GM23338 (cell line): Measurements from ENCODE around the gene SMIM41. TPM values are rescaled to one million over a fixed set of nuclear protein-coding genes. Genes with fewer than 3 reads are reported as not detected.

Experiments used
- ATAC-seq: fragments of 200-7000 bp; cut with Tn5 transposase; 3 replicates; pipeline ENCODE4 v1.9.1; 2020
- DNase-seq: peaks from one replicate; pipeline ENCODE4 v3.0.0-alpha.2; 2015; ENCODE audit warnings: low spot score
- H2AFZ ChIP-seq: fragments of 200-600 bp; sonication (generic); 2 replicates; pipeline ENCODE4 v1.8.0; 2016; ENCODE audit warnings: antibody characterized with exemption, mild to moderate bottlenecking, moderate library complexity
- H3F3A ChIP-seq: fragments of 200-600 bp; sonication (generic); replicated peaks from 2 replicates; pipeline ENCODE4 v1.8.0; 2017; ENCODE audit warnings: antibody characterized with exemption, mixed run types, low read depth
- H3K27ac ChIP-seq: fragments of 200-600 bp; sonication (generic); 2 replicates; pipeline ENCODE4 v1.6.1; 2016; ENCODE audit warnings: low read depth
- H3K27me3 ChIP-seq: fragments of 200-600 bp; sonication (generic); 2 replicates; pipeline ENCODE4 v1.8.0; 2016; ENCODE audit warnings: mild to moderate bottlenecking, mixed run types, moderate library complexity; ENCODE audit not compliant: insufficient read depth
- H3K36me3 ChIP-seq: fragments of 200-600 bp; sonication (generic); 2 replicates; pipeline ENCODE4 v1.8.0; 2016; ENCODE audit warnings: mild to moderate bottlenecking; ENCODE audit not compliant: insufficient read depth
- H3K4me1 ChIP-seq: fragments of 200-600 bp; sonication (generic); 2 replicates; pipeline ENCODE4 v1.8.0; 2016; ENCODE audit warnings: mild to moderate bottlenecking, moderate library complexity; ENCODE audit not compliant: insufficient read depth
- H3K4me2 ChIP-seq: fragments of 200-600 bp; sonication (generic); 2 replicates; pipeline ENCODE4 v1.7.1; 2017; ENCODE audit warnings: mixed run types
- H3K4me3 ChIP-seq: fragments of 200-600 bp; sonication (generic); 2 replicates; pipeline ENCODE4 v1.6.1; 2016; ENCODE audit warnings: mixed run types
- H3K79me2 ChIP-seq: fragments of 200-600 bp; sonication (generic); replicated peaks from 2 replicates; pipeline ENCODE4 v1.8.0; 2017; ENCODE audit warnings: mild to moderate bottlenecking; ENCODE audit not compliant: insufficient read depth
- H3K9me2 ChIP-seq: fragments of 200-600 bp; sonication (generic); 2 replicates; pipeline ENCODE4 v1.8.0; 2017; ENCODE audit not compliant: insufficient read depth
- H4K20me1 ChIP-seq: fragments of 200-600 bp; sonication (generic); replicated peaks from 2 replicates; pipeline ENCODE4 v1.8.0; 2017; ENCODE audit warnings: mild to moderate bottlenecking; ENCODE audit not compliant: insufficient read depth
- H3K27ac Mint-ChIP-seq: 2 replicates; pipeline ENCODE4 v1.8.0; 2020; ENCODE audit warnings: inconsistent platforms, mild to moderate bottlenecking, moderate library complexity, mixed read lengths
- H3K27me3 Mint-ChIP-seq: 3 replicates; pipeline ENCODE4 v1.8.0; 2022; ENCODE audit warnings: low read depth, mild to moderate bottlenecking, moderate library complexity, mixed read lengths, inconsistent platforms; ENCODE audit not compliant: insufficient read depth, poor library complexity
- H3K36me3 Mint-ChIP-seq: 3 replicates; pipeline ENCODE4 v1.8.0; 2021; ENCODE audit warnings: low read depth, mild to moderate bottlenecking, inconsistent platforms, moderate library complexity, mixed read lengths
- H3K4me1 Mint-ChIP-seq: 3 replicates; pipeline ENCODE4 v1.8.0; 2020; ENCODE audit warnings: mild to moderate bottlenecking, inconsistent platforms, mixed read lengths
- H3K4me3 Mint-ChIP-seq: 3 replicates; pipeline ENCODE4 v1.8.0; 2021; ENCODE audit warnings: moderate library complexity, mild to moderate bottlenecking, inconsistent platforms, mixed read lengths
- H3K9me3 Mint-ChIP-seq: 3 replicates; pipeline ENCODE4 v1.8.0; 2020; ENCODE audit warnings: moderate library complexity, mild to moderate bottlenecking, inconsistent platforms, mixed read lengths
- ZNF331 ChIP-seq: fragments of 250-450 bp; sonication (Bioruptor Pico); IDR thresholded peaks from 2 replicates; pipeline ENCODE4 v1.5.0; 2020; ENCODE audit warnings: low read depth, mild to moderate bottlenecking, moderate library complexity
- polyA plus RNA-seq: library from polyadenylated mRNA; unstranded; fragments of >200 nt; fragmentation: Nextera tagmentation; extraction: Ambion mirVana; gene quantifications from 2 replicates; pipeline ENCODE4 v1.2.1, GENCODE V29; 2016
- total RNA-seq: library from RNA; depleted of rRNA; stranded (reverse); fragments of >200 nt; shearing (Covaris generic); gene quantifications from 2 replicates; pipeline ENCODE4 v1.2.3, GENCODE V29; 2014
- TF ChIP-seq, protein P1 (sequence below): fragments of 250-450 bp; sonication (Bioruptor Pico); IDR thresholded peaks from 2 replicates; pipeline ENCODE4 v1.5.0; 2020; ENCODE audit warnings: mild to moderate bottlenecking, moderate library complexity
- TF ChIP-seq, protein P2 (sequence below), 2 experiments: fragments of 200-600 bp in 1 of 2; sonication (generic) in 1 of 2; conservative IDR thresholded peaks; 2 replicates each; pipeline versions ENCODE4 v1.5.1 to v1.6.1; 2016 to 2017; ENCODE audit warnings: antibody characterized with exemption in 2 of 2, low read depth in 2 of 2, mild to moderate bottlenecking in 2 of 2, moderate library complexity in 1 of 2
- TF ChIP-seq, protein P3 (sequence below): IDR thresholded peaks from one replicate; pipeline ENCODE4 v1.6.1; 2018; ENCODE audit warnings: antibody characterized with exemption; ENCODE audit not compliant: unreplicated experiment

The SMIM41 gene
- total and polyA plus RNA-seq, 2 experiments from 2014 or later = 0.66 TPM

DNA sequence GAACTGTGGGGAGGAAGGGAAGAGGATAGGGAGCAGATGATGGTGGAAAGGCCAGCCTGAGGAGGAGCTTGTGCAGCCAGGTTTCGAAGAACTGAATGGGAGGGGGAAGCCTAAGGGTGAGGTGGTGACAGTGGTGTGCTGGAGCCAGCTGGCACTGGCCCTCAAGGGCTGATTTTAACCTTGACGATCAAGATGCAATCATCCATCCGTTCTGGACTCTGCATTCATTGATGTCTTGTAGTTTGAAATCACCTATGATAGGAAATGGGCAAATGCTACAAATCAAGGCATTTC lies 12.5 kb upstream of the SMIM41 start:
- no peaks in the 10 kb centered on the region for H3K36me3 ChIP-seq

More for the DNA sequence above, 12.5 kb upstream of the SMIM41 start:
- TF ChIP-seq ZNF331 = no peak
- TF ChIP-seq, protein P1, sequence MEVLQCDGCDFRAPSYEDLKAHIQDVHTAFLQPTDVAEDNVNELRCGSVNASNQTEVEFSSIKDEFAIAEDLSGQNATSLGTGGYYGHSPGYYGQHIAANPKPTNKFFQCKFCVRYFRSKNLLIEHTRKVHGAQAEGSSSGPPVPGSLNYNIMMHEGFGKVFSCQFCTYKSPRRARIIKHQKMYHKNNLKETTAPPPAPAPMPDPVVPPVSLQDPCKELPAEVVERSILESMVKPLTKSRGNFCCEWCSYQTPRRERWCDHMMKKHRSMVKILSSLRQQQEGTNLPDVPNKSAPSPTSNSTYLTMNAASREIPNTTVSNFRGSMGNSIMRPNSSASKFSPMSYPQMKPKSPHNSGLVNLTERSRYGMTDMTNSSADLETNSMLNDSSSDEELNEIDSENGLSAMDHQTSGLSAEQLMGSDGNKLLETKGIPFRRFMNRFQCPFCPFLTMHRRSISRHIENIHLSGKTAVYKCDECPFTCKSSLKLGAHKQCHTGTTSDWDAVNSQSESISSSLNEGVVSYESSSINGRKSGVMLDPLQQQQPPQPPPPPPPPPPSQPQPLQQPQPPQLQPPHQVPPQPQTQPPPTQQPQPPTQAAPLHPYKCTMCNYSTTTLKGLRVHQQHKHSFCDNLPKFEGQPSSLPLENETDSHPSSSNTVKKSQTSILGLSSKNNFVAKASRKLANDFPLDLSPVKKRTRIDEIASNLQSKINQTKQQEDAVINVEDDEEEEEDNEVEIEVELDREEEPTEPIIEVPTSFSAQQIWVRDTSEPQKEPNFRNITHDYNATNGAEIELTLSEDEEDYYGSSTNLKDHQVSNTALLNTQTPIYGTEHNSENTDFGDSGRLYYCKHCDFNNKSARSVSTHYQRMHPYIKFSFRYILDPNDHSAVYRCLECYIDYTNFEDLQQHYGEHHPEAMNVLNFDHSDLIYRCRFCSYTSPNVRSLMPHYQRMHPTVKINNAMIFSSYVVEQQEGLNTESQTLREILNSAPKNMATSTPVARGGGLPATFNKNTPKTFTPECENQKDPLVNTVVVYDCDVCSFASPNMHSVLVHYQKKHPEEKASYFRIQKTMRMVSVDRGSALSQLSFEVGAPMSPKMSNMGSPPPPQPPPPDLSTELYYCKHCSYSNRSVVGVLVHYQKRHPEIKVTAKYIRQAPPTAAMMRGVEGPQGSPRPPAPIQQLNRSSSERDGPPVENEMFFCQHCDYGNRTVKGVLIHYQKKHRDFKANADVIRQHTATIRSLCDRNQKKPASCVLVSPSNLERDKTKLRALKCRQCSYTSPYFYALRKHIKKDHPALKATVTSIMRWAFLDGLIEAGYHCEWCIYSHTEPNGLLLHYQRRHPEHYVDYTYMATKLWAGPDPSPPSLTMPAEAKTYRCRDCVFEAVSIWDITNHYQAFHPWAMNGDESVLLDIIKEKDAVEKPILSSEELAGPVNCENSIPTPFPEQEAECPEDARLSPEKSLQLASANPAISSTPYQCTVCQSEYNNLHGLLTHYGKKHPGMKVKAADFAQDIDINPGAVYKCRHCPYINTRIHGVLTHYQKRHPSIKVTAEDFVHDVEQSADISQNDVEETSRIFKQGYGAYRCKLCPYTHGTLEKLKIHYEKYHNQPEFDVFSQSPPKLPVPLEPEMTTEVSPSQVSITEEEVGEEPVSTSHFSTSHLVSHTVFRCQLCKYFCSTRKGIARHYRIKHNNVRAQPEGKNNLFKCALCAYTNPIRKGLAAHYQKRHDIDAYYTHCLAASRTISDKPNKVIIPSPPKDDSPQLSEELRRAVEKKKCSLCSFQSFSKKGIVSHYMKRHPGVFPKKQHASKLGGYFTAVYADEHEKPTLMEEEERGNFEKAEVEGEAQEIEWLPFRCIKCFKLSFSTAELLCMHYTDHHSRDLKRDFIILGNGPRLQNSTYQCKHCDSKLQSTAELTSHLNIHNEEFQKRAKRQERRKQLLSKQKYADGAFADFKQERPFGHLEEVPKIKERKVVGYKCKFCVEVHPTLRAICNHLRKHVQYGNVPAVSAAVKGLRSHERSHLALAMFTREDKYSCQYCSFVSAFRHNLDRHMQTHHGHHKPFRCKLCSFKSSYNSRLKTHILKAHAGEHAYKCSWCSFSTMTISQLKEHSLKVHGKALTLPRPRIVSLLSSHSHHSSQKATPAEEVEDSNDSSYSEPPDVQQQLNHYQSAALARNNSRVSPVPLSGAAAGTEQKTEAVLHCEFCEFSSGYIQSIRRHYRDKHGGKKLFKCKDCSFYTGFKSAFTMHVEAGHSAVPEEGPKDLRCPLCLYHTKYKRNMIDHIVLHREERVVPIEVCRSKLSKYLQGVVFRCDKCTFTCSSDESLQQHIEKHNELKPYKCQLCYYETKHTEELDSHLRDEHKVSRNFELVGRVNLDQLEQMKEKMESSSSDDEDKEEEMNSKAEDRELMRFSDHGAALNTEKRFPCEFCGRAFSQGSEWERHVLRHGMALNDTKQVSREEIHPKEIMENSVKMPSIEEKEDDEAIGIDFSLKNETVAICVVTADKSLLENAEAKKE (CRISPR knock-in tag) = no peak
- TF ChIP-seq, protein P2, sequence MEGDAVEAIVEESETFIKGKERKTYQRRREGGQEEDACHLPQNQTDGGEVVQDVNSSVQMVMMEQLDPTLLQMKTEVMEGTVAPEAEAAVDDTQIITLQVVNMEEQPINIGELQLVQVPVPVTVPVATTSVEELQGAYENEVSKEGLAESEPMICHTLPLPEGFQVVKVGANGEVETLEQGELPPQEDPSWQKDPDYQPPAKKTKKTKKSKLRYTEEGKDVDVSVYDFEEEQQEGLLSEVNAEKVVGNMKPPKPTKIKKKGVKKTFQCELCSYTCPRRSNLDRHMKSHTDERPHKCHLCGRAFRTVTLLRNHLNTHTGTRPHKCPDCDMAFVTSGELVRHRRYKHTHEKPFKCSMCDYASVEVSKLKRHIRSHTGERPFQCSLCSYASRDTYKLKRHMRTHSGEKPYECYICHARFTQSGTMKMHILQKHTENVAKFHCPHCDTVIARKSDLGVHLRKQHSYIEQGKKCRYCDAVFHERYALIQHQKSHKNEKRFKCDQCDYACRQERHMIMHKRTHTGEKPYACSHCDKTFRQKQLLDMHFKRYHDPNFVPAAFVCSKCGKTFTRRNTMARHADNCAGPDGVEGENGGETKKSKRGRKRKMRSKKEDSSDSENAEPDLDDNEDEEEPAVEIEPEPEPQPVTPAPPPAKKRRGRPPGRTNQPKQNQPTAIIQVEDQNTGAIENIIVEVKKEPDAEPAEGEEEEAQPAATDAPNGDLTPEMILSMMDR (conservative IDR thresholded peaks at IDR 0.05; ENCODE audit: low read depth in 2 of 2) = no peak
- TF ChIP-seq, protein P3, sequence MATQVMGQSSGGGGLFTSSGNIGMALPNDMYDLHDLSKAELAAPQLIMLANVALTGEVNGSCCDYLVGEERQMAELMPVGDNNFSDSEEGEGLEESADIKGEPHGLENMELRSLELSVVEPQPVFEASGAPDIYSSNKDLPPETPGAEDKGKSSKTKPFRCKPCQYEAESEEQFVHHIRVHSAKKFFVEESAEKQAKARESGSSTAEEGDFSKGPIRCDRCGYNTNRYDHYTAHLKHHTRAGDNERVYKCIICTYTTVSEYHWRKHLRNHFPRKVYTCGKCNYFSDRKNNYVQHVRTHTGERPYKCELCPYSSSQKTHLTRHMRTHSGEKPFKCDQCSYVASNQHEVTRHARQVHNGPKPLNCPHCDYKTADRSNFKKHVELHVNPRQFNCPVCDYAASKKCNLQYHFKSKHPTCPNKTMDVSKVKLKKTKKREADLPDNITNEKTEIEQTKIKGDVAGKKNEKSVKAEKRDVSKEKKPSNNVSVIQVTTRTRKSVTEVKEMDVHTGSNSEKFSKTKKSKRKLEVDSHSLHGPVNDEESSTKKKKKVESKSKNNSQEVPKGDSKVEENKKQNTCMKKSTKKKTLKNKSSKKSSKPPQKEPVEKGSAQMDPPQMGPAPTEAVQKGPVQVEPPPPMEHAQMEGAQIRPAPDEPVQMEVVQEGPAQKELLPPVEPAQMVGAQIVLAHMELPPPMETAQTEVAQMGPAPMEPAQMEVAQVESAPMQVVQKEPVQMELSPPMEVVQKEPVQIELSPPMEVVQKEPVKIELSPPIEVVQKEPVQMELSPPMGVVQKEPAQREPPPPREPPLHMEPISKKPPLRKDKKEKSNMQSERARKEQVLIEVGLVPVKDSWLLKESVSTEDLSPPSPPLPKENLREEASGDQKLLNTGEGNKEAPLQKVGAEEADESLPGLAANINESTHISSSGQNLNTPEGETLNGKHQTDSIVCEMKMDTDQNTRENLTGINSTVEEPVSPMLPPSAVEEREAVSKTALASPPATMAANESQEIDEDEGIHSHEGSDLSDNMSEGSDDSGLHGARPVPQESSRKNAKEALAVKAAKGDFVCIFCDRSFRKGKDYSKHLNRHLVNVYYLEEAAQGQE = no peak
- peaks cover 17% of the 10 kb centered on the region for H3K4me1 Mint-ChIP-seq
- ATAC-seq = no peak
- H3K4me1 ChIP-seq = peaks cover 4% of the 10 kb centered on the region
- H3K27ac Mint-ChIP-seq = no peak overlapping the region
- no peak overlapping the region for H3K4me3 Mint-ChIP-seq
- H3K9me2 ChIP-seq = no peaks in the 10 kb centered on the region
- no peaks in the 10 kb centered on the region; the same call in 1 of the 2 replicates for H3F3A ChIP-seq
- H3K27ac ChIP-seq = no peak overlapping the region
- H4K20me1 ChIP-seq = peaks cover 15% of the 10 kb centered on the region
- H3K4me2 ChIP-seq = no peak overlapping the region
- H3K79me2 ChIP-seq = peaks cover 22% of the 10 kb centered on the region
- H3K27me3 ChIP-seq = no peaks in the 10 kb centered on the region
- H3K36me3 Mint-ChIP-seq = no peaks in the 10 kb centered on the region; the same call in 1 of the 3 replicates
- no peak overlapping the region for H3K4me3 ChIP-seq
- H2AFZ ChIP-seq = no peak overlapping the region; the same call in 1 of the 2 replicates
- H3K27me3 Mint-ChIP-seq = peaks cover 16% of the 10 kb centered on the region
- no peaks in the 10 kb centered on the region for H3K9me3 Mint-ChIP-seq
- no peak for DNase-seq
